ENCODE measurements around the gene MKI67. TPM values are rescaled to one million over a fixed set of nuclear protein-coding genes. Genes with fewer than 3 reads are reported as not detected.
"Not testable (repeated sequence)": the region's sequence is repeated elsewhere in the genome, so short reads cannot be mapped to it uniquely, and the experiment has no call there.

The MKI67 gene
- total RNA-seq, 2 donors from 2014 or later: 2.0 to 2.9 TPM

DNA sequence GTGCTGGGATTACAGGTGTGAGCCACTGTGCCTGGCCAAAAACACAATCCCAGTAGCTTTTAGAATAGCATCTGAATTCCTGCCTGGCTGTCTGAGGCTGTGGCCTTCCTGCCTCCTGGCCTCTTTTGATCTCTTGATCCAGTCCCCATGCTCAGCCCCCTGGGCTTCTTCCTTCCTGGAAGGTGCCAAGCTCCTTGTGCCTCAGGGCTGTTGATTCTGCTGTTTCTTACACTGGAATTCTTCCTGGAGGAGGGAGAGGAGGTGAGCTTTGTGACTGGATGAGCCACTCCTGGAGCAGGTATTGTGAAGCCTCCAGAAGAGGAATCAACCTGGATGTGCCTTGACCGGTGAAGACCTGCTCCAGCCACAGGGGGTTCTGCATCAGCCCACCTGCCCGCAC lies 17.3 kb upstream of the MKI67 start:
- no peak for TF ChIP-seq POLR2A (IDR thresholded peaks at IDR 0.05)
- TF ChIP-seq, protein P1, sequence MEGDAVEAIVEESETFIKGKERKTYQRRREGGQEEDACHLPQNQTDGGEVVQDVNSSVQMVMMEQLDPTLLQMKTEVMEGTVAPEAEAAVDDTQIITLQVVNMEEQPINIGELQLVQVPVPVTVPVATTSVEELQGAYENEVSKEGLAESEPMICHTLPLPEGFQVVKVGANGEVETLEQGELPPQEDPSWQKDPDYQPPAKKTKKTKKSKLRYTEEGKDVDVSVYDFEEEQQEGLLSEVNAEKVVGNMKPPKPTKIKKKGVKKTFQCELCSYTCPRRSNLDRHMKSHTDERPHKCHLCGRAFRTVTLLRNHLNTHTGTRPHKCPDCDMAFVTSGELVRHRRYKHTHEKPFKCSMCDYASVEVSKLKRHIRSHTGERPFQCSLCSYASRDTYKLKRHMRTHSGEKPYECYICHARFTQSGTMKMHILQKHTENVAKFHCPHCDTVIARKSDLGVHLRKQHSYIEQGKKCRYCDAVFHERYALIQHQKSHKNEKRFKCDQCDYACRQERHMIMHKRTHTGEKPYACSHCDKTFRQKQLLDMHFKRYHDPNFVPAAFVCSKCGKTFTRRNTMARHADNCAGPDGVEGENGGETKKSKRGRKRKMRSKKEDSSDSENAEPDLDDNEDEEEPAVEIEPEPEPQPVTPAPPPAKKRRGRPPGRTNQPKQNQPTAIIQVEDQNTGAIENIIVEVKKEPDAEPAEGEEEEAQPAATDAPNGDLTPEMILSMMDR (IDR thresholded peaks at IDR 0.05): no peak
- TF ChIP-seq POLR2AphosphoS5 (IDR thresholded peaks at IDR 0.05): no peak
- no peaks in the 10 kb centered on the region for H3K4me1 ChIP-seq (replicated peaks)
- H3K4me3 ChIP-seq: no peak overlapping the region
- H3K27me3 ChIP-seq (replicated peaks; ENCODE audit: insufficient read depth): no peaks in the 10 kb centered on the region
- H3K36me3 ChIP-seq: no peaks in the 10 kb centered on the region
- no peak for DNase-seq (ENCODE audit: low spot score)
- 90% methylated on average over 2 of the region's 2 CpGs for WGBS
- intact Hi-C loops (cut with DNase I): no loop called here
- no peak overlapping the region for H3K27ac ChIP-seq
- H3K9me3 ChIP-seq: no peaks in the 10 kb centered on the region

DNA sequence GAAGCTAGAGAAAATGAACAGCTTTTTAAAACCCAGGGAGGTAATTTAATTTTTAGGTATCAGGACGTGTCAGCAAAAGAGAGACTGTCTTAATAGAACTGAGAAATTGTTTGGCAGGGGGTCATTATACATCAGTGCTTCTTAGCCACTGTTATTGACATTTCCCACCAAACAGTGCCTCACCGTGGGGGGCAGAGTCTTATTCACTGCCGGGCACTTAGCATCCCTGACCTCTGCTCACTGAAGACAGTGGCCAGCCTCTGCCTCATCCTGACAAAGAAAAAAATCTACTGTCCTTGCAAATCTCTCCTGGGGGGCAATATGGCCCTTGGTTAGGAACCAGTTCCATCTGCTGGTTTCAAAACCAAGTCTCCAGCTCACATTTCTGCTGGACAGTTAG lies 14.2 kb upstream of the MKI67 start:
- H3K36me3 ChIP-seq: no peaks in the 10 kb centered on the region
- no peaks in the 10 kb centered on the region for H3K4me1 ChIP-seq (replicated peaks)
- H3K9me3 ChIP-seq: no peaks in the 10 kb centered on the region
- no peak overlapping the region for H3K4me3 ChIP-seq
- DNase-seq (ENCODE audit: low spot score): no peak
- WGBS: 48% methylated on average over 3 of the region's 3 CpGs
- TF ChIP-seq POLR2AphosphoS5 (IDR thresholded peaks at IDR 0.05): no peak
- TF ChIP-seq, protein P1 (IDR thresholded peaks at IDR 0.05): no peak
- no peak for TF ChIP-seq POLR2A (IDR thresholded peaks at IDR 0.05)
- no peak overlapping the region for H3K27ac ChIP-seq
- no peaks in the 10 kb centered on the region for H3K27me3 ChIP-seq (replicated peaks; ENCODE audit: insufficient read depth)
- intact Hi-C loops (cut with DNase I): no loop called here

DNA sequence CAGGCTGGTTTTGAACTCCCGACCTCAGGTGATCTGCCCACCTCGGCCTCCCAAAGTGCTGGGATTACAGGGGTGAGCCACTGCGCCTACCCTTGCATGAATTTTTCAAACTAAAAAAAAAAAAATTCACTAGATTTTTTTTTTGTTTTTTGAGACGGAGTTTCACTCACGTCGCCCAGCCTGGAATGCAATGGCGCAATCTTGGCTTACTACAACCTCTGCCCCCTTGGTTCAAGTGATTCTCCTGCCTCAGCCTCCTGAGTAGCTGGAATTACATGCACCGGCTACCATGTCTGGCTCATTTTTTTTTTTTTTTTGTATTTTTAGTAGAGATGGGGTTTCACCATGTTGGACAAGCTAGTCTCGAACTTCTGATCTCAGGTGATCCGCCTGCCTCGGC lies 12.2 kb upstream of the MKI67 start:
- DNase-seq (ENCODE audit: low spot score); intact Hi-C loops (cut with DNase I): not testable (repeated sequence)

DNA sequence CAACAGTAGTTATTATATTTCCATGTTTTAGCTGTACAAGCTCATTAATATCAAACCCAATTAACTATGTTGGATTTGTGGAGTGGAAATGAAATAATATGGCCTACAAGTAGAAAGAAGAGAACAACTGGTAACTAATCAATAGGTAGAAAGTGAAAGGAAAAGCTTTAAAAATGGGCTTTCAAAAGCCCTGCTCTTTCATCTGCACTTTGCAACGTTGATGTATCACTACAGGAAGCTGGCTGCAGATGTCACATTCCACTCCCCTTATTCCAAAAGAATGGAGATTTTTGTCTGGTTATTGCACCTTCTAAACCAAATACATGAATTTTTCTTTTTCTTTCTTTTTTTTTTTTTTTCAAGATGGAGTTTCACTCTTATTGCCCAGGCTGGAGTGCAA lies 11.7 kb upstream of the MKI67 start:
- no peak overlapping the region for H3K27ac ChIP-seq
- H3K4me1 ChIP-seq (replicated peaks): no peaks in the 10 kb centered on the region
- WGBS: 46% methylated on average over 1 of the region's 1 CpG
- H3K4me3 ChIP-seq: no peak overlapping the region
- intact Hi-C loops (cut with DNase I): no loop called here
- H3K9me3 ChIP-seq: no peaks in the 10 kb centered on the region
- no peaks in the 10 kb centered on the region for H3K36me3 ChIP-seq
- no peak for DNase-seq (ENCODE audit: low spot score)
- no peaks in the 10 kb centered on the region for H3K27me3 ChIP-seq (replicated peaks; ENCODE audit: insufficient read depth)
- TF ChIP-seq, protein P1 (IDR thresholded peaks at IDR 0.05): no peak
- no peak for TF ChIP-seq POLR2A (IDR thresholded peaks at IDR 0.05)
- no peak for TF ChIP-seq POLR2AphosphoS5 (IDR thresholded peaks at IDR 0.05)

More for the DNA sequence above, 12.2 kb upstream of the MKI67 start:
- not testable (repeated sequence) for H3K27ac ChIP-seq; H3K9me3 ChIP-seq; H3K4me1 ChIP-seq (replicated peaks); H3K27me3 ChIP-seq (replicated peaks; ENCODE audit: insufficient read depth); H3K4me3 ChIP-seq; H3K36me3 ChIP-seq
- 94% methylated on average over 11 of the region's 11 CpGs for WGBS

DNA sequence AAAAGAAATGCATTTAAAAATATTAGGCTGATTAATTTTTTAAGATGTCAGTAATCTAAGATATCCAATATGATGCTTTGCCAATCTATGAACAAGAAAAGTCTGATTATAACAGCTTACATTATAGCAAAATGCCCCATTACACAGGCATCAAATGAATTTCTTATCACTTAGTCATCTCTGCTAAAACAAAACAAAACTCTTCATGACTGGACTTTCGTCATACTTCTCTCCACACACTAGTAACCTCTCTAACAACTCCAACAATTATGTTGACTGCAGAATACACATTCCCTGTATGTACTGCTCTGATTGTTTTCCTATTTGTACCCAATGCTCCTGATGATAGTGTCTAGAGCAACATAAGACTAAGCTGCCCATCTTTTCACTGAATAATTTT lies 3.8 kb upstream of the MKI67 start:
- H3K27me3 ChIP-seq (replicated peaks; ENCODE audit: insufficient read depth): no peaks in the 10 kb centered on the region
- H3K9me3 ChIP-seq: no peaks in the 10 kb centered on the region
- peaks cover 5% of the 10 kb centered on the region for H3K4me1 ChIP-seq (replicated peaks)
- H3K27ac ChIP-seq: no peak overlapping the region
- intact Hi-C loops (cut with DNase I): no loop called here
- H3K4me3 ChIP-seq: no peak overlapping the region
- no peaks in the 10 kb centered on the region for H3K36me3 ChIP-seq
- 80% methylated on average over 1 of the region's 1 CpG for WGBS
- no peak for DNase-seq (ENCODE audit: low spot score)
- no peak for TF ChIP-seq POLR2AphosphoS5 (IDR thresholded peaks at IDR 0.05)
- TF ChIP-seq POLR2A (IDR thresholded peaks at IDR 0.05): no peak
- TF ChIP-seq, protein P1 (IDR thresholded peaks at IDR 0.05): no peak
